AG09309 (cell line): ENCODE data around the gene SLFN11.
"Not testable (repeated sequence)": the region's sequence is repeated elsewhere in the genome, so short reads cannot be mapped to it uniquely, and the experiment has no call there.

Experiments used
- DNase-seq: peaks from one replicate; pipeline ENCODE4 v3.0.0-alpha.2; 2010; ENCODE audit warnings: low read depth
- H3K4me3 ChIP-seq: 2 replicates; pipeline ENCODE4 v1.5.1; 2011; ENCODE audit warnings: mild to moderate bottlenecking, low read depth, low read length, moderate library complexity; ENCODE audit not compliant: control insufficient read depth
- TF ChIP-seq, protein P1 (sequence below): IDR thresholded peaks from 2 replicates; pipeline ENCODE4 v1.5.1; 2011; ENCODE audit warnings: mild to moderate bottlenecking, low read depth, low read length, inconsistent platforms; ENCODE audit not compliant: insufficient read depth, control insufficient read depth; ENCODE audit errors: missing control alignments

Gene SLFN11

DNA sequence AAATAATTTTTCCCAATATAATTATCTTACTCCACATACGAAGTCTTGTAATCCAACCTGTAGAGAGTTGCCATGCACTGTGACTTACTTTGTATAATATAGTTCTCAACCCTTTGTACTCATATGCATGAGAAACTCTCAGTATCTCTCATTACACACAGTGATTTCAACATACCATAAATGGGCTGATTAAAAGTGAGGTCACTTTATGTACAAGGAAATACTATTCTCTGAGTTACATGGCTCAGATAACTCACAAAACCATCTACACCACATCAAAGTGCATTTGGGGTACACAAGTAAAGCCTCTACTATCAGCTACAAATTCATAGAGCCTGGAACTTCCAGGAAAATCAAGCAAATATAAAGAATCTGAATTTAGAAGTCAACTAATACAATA, 30.9 kb upstream of the SLFN11 start:
- TF ChIP-seq, protein P1, sequence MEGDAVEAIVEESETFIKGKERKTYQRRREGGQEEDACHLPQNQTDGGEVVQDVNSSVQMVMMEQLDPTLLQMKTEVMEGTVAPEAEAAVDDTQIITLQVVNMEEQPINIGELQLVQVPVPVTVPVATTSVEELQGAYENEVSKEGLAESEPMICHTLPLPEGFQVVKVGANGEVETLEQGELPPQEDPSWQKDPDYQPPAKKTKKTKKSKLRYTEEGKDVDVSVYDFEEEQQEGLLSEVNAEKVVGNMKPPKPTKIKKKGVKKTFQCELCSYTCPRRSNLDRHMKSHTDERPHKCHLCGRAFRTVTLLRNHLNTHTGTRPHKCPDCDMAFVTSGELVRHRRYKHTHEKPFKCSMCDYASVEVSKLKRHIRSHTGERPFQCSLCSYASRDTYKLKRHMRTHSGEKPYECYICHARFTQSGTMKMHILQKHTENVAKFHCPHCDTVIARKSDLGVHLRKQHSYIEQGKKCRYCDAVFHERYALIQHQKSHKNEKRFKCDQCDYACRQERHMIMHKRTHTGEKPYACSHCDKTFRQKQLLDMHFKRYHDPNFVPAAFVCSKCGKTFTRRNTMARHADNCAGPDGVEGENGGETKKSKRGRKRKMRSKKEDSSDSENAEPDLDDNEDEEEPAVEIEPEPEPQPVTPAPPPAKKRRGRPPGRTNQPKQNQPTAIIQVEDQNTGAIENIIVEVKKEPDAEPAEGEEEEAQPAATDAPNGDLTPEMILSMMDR, result no peak
- no peak overlapping the region for H3K4me3 ChIP-seq
- no peak for DNase-seq

DNA sequence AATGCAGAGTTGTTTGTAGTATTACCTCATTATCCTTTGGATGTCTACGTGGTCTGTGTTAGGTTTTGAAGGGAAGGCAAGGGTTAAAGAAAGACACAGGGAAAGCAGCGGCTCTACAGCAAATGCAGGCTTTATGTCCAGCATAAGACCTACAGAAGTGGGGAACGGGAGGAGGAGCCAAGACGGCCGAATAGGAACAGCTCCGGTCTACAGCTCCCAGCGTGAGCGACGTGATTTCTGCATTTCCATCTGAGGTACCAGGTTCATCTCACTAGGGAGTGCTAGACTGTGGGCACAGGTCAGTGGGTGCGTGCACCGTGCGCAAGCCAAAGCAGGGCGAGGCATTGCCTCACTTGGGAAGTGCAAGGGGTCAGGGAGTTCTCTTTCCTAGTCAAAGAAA, 20.4 kb upstream of the SLFN11 start:
- H3K4me3 ChIP-seq, DNase-seq: not testable (repeated sequence)

DNA sequence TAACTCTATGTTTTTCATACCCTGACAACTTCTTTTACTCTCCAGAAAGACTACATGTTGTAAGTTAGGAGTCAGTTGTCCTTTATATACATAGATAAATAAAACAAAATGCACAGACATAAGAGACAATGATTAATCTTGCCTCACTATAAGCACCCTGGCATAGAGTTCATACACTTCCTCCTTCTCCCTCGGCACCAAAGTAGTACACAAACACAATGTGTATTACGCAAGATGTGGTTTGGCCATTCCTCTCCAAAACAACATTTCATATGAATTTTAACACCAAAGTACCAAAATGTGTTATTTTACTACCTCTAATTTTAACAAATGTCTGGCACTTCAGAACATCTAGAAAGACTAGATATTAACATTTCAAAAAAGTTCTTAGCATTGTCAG, 17.2 kb upstream of the SLFN11 start:
- DNase-seq, result no peak
- TF ChIP-seq, protein P1, result no peak

DNA sequence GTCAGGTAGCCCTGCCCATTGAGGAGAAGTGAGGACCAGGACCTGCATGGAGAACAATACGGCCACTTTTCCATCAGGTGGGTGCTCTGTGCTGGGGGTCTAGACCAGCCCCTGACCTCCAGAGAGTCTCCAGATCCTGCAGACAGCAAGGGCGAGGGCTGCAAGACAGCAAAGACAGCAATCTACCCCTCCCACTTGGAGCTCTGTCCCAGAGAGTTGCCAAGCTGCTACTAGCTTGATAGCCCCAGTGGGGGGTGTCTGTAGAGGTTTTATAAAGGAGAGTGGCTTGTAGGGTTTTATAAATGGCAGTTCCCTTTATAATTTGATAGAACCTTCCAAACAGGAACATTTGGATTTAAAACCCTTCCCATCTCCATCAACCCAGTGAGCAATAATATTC, 16.7 kb upstream of the SLFN11 start:
- no peak for DNase-seq
- TF ChIP-seq, protein P1, result no peak
- no peak overlapping the region for H3K4me3 ChIP-seq

More for the DNA sequence above, 17.2 kb upstream of the SLFN11 start:
- H3K4me3 ChIP-seq, result no peak overlapping the region

DNA sequence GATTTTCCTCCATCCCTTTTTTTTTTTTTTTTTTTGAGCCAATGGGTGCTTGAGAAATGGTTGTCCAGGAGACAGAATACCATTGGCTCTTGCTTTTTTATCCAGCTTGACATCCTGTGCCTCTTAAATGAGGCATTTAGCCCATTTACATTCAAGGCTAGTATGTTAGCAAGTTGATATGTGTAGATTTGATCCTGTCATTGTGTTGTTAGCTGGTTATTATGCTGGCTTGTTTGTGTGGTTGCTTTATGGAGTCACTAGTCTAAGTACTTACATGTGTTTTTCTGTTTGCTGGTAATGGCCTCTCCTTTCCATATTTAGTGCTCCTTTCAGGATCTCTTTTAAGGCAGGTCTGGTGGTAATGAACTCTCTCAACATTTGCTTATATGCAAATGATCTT, 14.1 kb upstream of the SLFN11 start:
- DNase-seq, result no peak
- H3K4me3 ChIP-seq, result no peak overlapping the region
- TF ChIP-seq, protein P1, result no peak

DNA sequence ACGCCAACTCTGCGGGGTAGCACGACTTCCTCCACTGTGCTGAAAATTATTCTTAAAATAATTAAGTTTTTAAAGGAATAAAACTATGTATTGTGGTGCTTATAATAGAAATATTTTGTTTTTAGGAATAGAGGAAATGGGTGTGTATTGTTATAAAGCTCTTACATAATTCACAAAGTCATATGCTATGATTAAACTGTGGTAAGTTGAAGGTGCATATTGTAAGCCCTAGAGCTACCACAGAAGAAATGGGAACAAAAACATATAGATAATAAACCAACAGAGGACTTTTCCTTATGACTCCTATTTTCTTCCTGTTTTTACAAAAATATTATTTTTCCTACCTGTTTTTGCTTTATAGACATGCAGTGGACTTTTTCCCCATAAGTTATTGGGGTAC, 4.3 kb upstream of the SLFN11 start:
- H3K4me3 ChIP-seq, result no peak overlapping the region
- DNase-seq, result no peak
- TF ChIP-seq, protein P1, result no peak

DNA sequence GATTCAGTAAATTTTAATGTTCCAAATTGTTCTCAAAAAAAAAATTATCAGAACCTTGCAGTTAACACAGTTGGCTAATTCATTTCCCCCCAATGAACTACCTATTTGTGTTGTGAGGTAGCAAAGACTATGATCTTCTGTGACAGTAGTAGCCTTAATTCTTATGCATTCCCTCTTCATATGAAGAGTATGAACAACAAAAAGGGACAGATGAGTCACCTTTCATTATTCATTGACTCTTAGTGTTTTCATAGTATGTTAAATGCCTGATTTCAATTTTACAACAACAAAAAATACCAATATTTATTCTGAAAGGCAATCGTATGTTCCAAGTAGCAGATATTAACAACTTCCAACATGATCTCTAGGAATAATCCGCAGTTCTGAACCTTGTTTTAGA, 3.6 kb upstream of the SLFN11 start:
- TF ChIP-seq, protein P1, result no peak
- no peak for DNase-seq
- no peak overlapping the region for H3K4me3 ChIP-seq

DNA sequence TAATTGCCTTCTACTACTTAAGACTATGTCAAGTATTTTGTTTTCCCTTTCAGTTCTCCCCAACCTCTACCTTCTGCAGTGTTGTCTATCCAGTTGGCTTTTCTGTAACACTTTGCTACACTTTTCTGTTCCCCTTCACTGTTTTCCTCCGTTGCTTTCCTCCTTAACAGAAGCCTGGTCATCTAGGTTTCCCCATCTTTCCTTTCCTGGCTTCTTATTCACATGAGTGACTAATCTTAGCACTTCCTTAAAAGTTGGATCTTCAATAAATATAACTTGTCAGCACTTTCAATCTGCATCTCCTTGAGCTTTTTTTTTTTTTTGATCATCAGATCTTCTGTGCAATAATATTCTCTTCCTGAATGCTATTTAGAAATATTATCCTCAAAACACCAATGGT, 2.8 kb upstream of the SLFN11 start:
- H3K4me3 ChIP-seq, result no peak overlapping the region
- TF ChIP-seq, protein P1, result no peak
- no peak for DNase-seq
